ENCODE data around the gene FBXW7.

- TF ChIP-seq JUN (IDR thresholded peaks at IDR 0.05; ENCODE audit: low read depth, low read length): no peak
- TF ChIP-seq CBX5 (IDR thresholded peaks at IDR 0.05; ENCODE audit: low read depth, low read length): no peak
- no peak for TF ChIP-seq EZH2 (IDR thresholded peaks at IDR 0.05; ENCODE audit: low read depth, low read length, severe bottlenecking)
- no peak for TF ChIP-seq EP300 (IDR thresholded peaks at IDR 0.05; ENCODE audit: borderline replicate concordance in 1 of 2, low read depth in 2 of 2, low read length in 2 of 2)
- no peak for TF ChIP-seq CHD1 (IDR thresholded peaks at IDR 0.05; ENCODE audit: low read depth, low read length)
Measured at GRCh38 chr4:152415980-152416379, 119.9 kb downstream of the FBXW7 start.
